Upper lobe of right lung (tissue), 1 donor: ENCODE data around the gene RAD51D. TPM values are rescaled to one million over a fixed set of nuclear protein-coding genes. Genes with fewer than 3 reads are reported as not detected.

Experiments used
- ATAC-seq: fragments of 200-7000 bp; cut with Tn5 transposase; one replicate; pipeline ENCODE4 v1.9.1; 2020; ENCODE audit warnings: mild to moderate bottlenecking, moderate library complexity
- DNase-seq: peaks from one replicate; pipeline ENCODE4 v3.0.0-alpha.2; 2020
- H3K27ac ChIP-seq: fragments of 200-600 bp; one replicate; pipeline ENCODE4 v1.8.0; 2022
- H3K27me3 ChIP-seq: fragments of 200-600 bp; one replicate; pipeline ENCODE4 v1.8.0; 2022; ENCODE audit warnings: mild to moderate bottlenecking
- H3K36me3 ChIP-seq: fragments of 200-600 bp; one replicate; pipeline ENCODE4 v1.8.0; 2022
- H3K4me1 ChIP-seq: fragments of 200-600 bp; one replicate; pipeline ENCODE4 v1.8.0; 2022
- H3K4me3 ChIP-seq: fragments of 200-600 bp; one replicate; pipeline ENCODE4 v1.8.0; 2022; ENCODE audit warnings: mild to moderate bottlenecking
- H3K9me3 ChIP-seq: fragments of 200-600 bp; one replicate; pipeline ENCODE4 v1.8.0; 2022
- CTCF ChIP-seq: fragments of 200-600 bp; IDR thresholded peaks from one replicate; pipeline ENCODE4 v1.8.0; 2022; ENCODE audit warnings: antibody characterized with exemption
- intact Hi-C: fragments of 100-400 bp; cut with DNase I; formaldehyde crosslinking; loops from one replicate; pipeline ENCODE4 v1.11.0; 2022
- total RNA-seq: library from RNA; stranded (reverse); fragmentation: NEBNext Ultra II Directional; extraction: Animal tissue kit (Norgen Biotek cat#: 25700); gene quantifications from one replicate; pipeline ENCODE4 v1.2.1, GENCODE V29; 2021
- donor health status: DM: no; HTN: yes; CAD: no; lungs with severe emphysema.

The RAD51D gene
- total RNA-seq, 1 donor from 2014 or later: 19.1 TPM

- Histone ChIP-seq H3K4me1 (no peaks in the 10 kb centered on the region), H3K27ac (no peak within 1 kb of the TSS), H3K4me3 (no peak within 1 kb of the TSS), H3K27me3 (no peaks in the 10 kb centered on the region), H3K36me3 (no peaks in the 10 kb centered on the region), H3K9me3 (no peaks in the 10 kb centered on the region)
- intact Hi-C loops: no loop called here
- ATAC-seq (peak; percentile 10), DNase-seq (no peak)
- no peak for TF ChIP-seq CTCF
Measured at GRCh38 chr17:35147375-35147905, 27.8 kb upstream of the RAD51D start, which contains the start of gene UNC45B. UNC45B (plus strand) TSS chr17:35147817; CDS start chr17:35148264, 447 bp downstream.

- ATAC-seq: no peak
- H3K4me1 ChIP-seq: peaks cover under 1% of the 10 kb centered on the region
- no peaks in the 10 kb centered on the region for H3K27me3 ChIP-seq
- H3K27ac ChIP-seq: no peak overlapping the region
- no peaks in the 10 kb centered on the region for H3K9me3 ChIP-seq
- intact Hi-C loops: no loop called here
- no peak overlapping the region for H3K4me3 ChIP-seq
- no peaks in the 10 kb centered on the region for H3K36me3 ChIP-seq
- no peak for TF ChIP-seq CTCF
- no peak for DNase-seq
Measured at GRCh38 chr17:35146214-35146833, 26.7 kb upstream of the RAD51D start.

- H3K27ac ChIP-seq: no peak overlapping the region
- no peak overlapping the region for H3K4me3 ChIP-seq
- intact Hi-C loops: no loop called here
- peaks cover 13% of the 10 kb centered on the region for H3K4me1 ChIP-seq
- H3K36me3 ChIP-seq: no peaks in the 10 kb centered on the region
- no peaks in the 10 kb centered on the region for H3K9me3 ChIP-seq
- no peaks in the 10 kb centered on the region for H3K27me3 ChIP-seq
- no peak for DNase-seq
- no peak for TF ChIP-seq CTCF
- no peak for ATAC-seq
Measured at GRCh38 chr17:35144840-35145239, 25.2 kb upstream of the RAD51D start.

GRCh38 chr17:35142467-35142796 lies 22.8 kb upstream of the RAD51D start:
- Histone ChIP-seq H3K9me3 (no peaks in the 10 kb centered on the region), H3K27me3 (no peaks in the 10 kb centered on the region), H3K4me1 (peaks cover 13% of the 10 kb centered on the region), H3K27ac (no peak overlapping the region), H3K36me3 (peaks cover 18% of the 10 kb centered on the region), H3K4me3 (peak overlapping the region; percentile 69)
- intact Hi-C loops: no loop called here
- no peak for TF ChIP-seq CTCF
- ATAC-seq (no peak), DNase-seq (no peak)

GRCh38 chr17:35141681-35142466 lies 22.2 kb upstream of the RAD51D start, which contains the start of gene NLE1:
NLE1 (minus strand) TSS chr17:35142303; CDS start chr17:35142275, 28 bp downstream.
- intact Hi-C loops: no loop called here
- H3K4me3 ChIP-seq: peak within 1 kb of the TSS; percentile 69
- TF ChIP-seq CTCF: peak; percentile 93
- H3K9me3 ChIP-seq: no peaks in the 10 kb centered on the region
- ATAC-seq (peak; percentile 100), DNase-seq (peak; percentile 92)
- H3K27ac ChIP-seq: no peak within 1 kb of the TSS
- no peaks in the 10 kb centered on the region for H3K27me3 ChIP-seq
- peaks cover 23% of the 10 kb centered on the region for H3K36me3 ChIP-seq
- H3K4me1 ChIP-seq: peaks cover 13% of the 10 kb centered on the region
